Keratinocyte (primary cell): Measurements from ENCODE around the gene FBXL17.

ENCODE experiments used
- CTCF ChIP-seq, 3 experiments: IDR thresholded peaks in 1 of 3; conservative IDR thresholded peaks in 1 of 3; optimal IDR thresholded peaks in 1 of 3; 2 replicates in 2 of 3; 3 replicates in 1 of 3; pipeline versions ENCODE3 to v1.5.1; 2011; ENCODE audit warnings: low read length in 3 of 3, mild to moderate bottlenecking in 3 of 3, moderate library complexity in 2 of 3, control low read depth in 1 of 3, inconsistent platforms in 1 of 3; ENCODE audit not compliant: insufficient read depth in 2 of 3; ENCODE audit errors: extremely low read depth in 1 of 3
- EZH2 ChIP-seq: IDR thresholded peaks from one replicate; pipeline ENCODE4 v1.6.1; 2012; ENCODE audit warnings: inconsistent platforms, mild to moderate bottlenecking, low read length, moderate library complexity

- TF ChIP-seq CTCF (optimal IDR thresholded peaks at IDR 0.05 in 1 of 3, IDR thresholded peaks at IDR 0.05 in 1 of 3, conservative IDR thresholded peaks at IDR 0.05 in 1 of 3; ENCODE audit: extremely low read depth in 1 of 3, insufficient read depth in 2 of 3, low read length in 3 of 3) (no peak), EZH2 (no peak)
Measured at GRCh38 chr5:108373426-108373825, 8.5 kb downstream of the FBXL17 start.
